ENCODE data around the gene RALGAPA2.

The RALGAPA2 gene

GRCh38 chr20:20683481-20684321 is 28.7 kb downstream of the RALGAPA2 start:
- no peak for DNase-seq (ENCODE audit: low spot score)

DNA sequence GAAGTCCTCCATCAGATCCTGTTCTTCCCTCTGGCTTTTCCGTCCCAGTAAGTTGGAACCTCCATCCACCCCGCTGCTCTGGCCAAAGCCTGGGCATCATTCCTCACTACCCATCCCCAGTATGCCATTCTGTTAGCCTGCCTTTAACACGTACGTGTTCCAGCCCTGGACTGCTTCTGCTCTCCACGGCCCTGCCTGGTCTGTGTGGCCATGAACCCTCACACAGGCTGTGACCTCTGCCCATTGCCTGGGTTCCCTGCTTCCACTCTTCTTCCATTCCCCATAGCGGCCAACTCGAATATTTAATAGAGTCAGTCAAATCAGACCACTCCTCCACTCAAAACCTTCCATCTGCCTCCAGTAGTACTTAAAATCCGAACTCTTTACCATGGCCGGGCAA is 29.4 kb downstream of the RALGAPA2 start:
- no peak for DNase-seq (ENCODE audit: low spot score)

- no peak for DNase-seq (ENCODE audit: low spot score)
Observed at GRCh38 chr20:20680991-20681508, 31.4 kb downstream of the RALGAPA2 start.

DNA sequence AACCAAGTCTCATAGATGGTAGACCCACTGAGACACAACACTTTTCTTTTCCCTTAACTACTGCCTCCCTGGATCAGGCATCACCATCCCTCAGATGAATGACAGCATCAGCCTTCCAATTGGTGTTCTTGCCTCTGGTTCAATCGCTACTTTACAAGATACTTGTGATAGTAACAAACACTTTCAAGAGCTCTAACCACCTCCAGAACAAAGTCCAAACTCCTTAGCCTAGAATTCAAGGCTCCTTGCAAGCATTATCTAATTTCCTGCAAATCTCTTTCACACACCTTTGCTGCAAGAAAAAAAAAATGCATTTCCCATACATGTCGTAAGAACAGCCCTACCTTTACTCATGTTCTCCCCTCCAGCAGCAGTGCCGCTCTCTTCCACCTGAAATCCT is 33.1 kb downstream of the RALGAPA2 start:
- no peak for DNase-seq (ENCODE audit: low spot score)

DNA sequence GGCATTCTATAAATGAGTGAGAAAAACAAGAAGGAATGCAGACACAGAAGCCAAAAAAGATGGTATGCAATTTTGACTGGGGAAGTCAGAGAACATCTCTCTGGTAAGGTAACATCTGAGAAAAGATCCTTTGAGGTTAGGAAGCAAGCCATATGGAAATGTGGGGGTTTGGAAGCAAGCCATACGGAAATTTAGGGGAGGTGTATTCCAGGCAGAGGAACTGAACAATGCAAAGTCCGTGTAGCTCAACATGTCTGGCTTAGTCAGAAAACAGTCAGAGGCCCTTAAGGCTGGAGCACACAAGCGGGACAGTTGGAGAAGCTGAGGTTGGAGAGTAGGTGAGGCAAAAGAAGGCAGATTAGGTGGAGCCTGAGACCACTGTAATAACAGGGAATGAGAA is 35.3 kb downstream of the RALGAPA2 start:
- DNase-seq (ENCODE audit: low spot score): no peak

GRCh38 chr20:20668639-20669038 is 43.8 kb downstream of the RALGAPA2 start:
- peak; percentile 89 for DNase-seq (ENCODE audit: low spot score)

GRCh38 chr20:20666359-20666758 is 46.1 kb downstream of the RALGAPA2 start:
- no peak for DNase-seq (ENCODE audit: low spot score)

DNA sequence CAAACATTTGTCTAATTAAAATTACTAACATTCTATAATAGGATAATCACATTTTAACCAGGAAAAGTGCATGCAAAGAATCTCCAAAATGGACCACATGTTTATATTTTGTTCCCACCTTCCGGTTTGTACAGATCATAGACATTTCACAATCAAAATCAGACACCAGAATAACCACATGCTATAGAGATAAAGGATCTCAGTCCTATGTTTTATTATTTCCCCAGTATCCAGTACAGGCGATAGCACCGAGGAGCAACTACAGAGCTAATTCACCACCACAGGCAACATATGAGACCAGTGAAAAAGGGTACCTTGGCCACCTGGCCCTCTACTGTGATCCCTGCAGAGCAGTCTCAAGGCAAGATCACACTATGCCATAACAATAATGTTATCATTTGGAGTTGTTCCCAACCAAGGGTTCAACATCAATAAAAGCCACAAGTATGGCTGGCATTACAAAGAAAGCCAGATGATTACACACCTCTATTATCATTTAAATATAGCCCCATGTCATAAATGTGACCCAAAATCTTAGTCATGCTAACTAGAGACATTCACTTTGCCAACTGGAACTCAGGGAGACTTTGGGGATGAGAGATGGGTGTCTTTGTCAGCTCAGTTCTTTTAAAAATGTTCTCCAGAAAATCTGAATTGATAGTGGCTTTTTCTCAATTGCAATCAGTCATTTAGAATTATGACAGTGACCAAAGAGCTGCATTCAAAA is 46.7 kb downstream of the RALGAPA2 start:
- no peak for DNase-seq (ENCODE audit: low spot score)

GRCh38 chr20:20664795-20665589 is 47.5 kb downstream of the RALGAPA2 start:
- peak; percentile 23 for DNase-seq (ENCODE audit: low spot score)

- DNase-seq (ENCODE audit: low spot score): peak; percentile 70
Observed at GRCh38 chr20:20663841-20664240, 48.6 kb downstream of the RALGAPA2 start.

GRCh38 chr20:20658871-20659431 is 53.5 kb downstream of the RALGAPA2 start:
- DNase-seq (ENCODE audit: low spot score): no peak

GRCh38 chr20:20658123-20658522 is 54.3 kb downstream of the RALGAPA2 start:
- no peak for DNase-seq (ENCODE audit: low spot score)

DNA sequence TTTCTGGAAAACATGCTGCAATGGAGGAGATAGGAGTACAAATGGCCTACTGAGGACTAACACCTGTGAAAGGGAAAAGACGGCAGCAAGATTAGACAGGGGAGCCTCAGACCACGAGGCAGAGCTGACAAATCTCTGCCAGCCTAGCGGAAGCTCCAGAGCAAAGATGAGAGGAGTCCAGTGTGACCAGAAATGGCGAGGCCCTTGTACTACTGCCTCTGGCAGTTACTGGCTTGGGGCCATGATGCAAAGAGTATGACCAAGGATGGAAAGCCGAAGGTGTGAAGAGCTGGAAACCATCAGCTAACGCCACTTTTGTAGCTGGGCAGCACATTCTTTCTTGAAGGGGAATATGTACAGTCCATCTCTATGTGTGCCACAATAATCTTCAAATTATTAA is 55.4 kb downstream of the RALGAPA2 start:
- DNase-seq (ENCODE audit: low spot score): no peak

GRCh38 chr20:20655883-20656282 is 56.6 kb downstream of the RALGAPA2 start:
- DNase-seq (ENCODE audit: low spot score): no peak

- DNase-seq (ENCODE audit: low spot score): no peak
Observed at GRCh38 chr20:20649945-20650344, 62.5 kb downstream of the RALGAPA2 start.

DNA sequence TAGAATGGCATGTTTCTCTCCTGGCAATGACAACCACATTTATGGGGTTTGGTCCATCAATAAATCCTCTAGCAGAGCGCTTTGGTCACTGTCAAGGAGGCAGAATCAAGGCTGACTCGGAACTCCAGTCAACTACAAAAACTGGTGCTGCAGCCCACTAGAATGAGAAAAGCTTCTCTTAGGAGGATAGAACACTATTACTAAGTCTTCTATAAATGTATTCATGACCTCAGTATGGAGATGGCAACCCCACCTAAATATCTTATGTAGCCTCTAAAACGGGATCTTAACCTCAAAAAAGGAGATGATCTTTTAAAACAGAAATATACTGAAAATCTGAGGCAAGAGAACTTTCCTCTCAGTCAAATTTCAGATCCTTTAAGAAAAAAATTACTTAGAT is 68.5 kb downstream of the RALGAPA2 start:
- DNase-seq (ENCODE audit: low spot score): no peak

- DNase-seq (ENCODE audit: low spot score): no peak
Observed at GRCh38 chr20:20641783-20642182, 70.7 kb downstream of the RALGAPA2 start.

GRCh38 chr20:20638878-20639277 is 73.6 kb downstream of the RALGAPA2 start:
- DNase-seq (ENCODE audit: low spot score): no peak

DNA sequence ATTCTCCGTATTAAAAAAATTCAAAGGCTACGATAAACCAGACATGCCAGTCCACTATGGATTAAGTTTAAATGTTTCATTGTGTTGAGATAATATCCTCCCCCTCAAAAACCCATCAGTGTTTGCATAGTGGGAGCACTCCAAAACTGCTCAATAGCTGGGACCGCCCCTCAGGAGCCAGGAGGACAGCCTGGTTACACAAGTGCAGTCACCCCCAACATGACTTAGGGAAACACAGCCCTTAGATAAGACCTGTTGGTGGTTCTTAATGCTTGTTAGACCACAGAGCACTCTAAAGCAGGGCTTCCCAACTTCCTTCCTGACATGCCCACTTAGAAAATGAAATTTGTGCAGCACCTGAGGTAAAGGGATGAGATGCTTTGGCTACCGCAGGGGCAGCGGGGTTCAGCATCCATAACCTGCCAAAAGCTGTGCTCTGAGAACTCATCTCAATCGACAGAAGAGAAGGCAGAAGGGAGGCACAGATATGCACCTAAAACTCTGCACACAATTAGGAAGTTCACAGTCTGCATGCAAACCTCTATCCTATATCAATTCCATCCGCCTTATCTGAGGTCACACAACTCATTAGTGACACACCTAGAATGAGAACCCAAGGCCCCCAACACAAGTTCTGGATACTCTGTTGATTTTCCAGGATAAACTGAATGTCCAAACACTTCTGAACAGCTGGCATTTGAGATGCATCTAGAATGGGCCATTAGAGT is 74.3 kb downstream of the RALGAPA2 start:
- DNase-seq (ENCODE audit: low spot score): no peak

GRCh38 chr20:20635006-20635405 is 77.4 kb downstream of the RALGAPA2 start:
- no peak for DNase-seq (ENCODE audit: low spot score)

DNA sequence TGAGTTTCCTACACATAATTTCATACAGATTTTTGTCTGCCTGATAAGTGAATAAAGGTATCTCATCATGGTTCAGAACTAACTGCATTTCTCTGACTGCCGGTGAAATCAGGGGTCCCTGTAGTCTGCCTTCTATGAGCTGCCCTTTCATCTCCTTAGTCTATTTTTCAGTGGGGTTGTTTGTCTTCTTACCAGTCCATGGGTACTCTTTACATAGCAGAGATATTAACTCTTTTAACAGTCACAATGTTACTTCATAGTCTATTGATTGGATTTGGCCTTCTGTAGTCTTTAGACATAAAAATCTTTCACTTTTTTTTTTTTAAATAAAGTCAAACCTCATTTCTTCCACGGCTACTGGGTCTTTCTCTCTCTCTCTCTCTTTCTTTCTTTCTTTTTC is 79.8 kb downstream of the RALGAPA2 start:
- DNase-seq (ENCODE audit: low spot score): no peak

Measured in COLO829 (cell line).